HFFc6 (cell line): ENCODE measurements around the gene DEDD. TPM values are rescaled to one million over a fixed set of nuclear protein-coding genes. Genes with fewer than 3 reads are reported as not detected.

Experiments
- DNase-seq: peaks from one replicate; pipeline ENCODE4 v3.0.0-alpha.2; 2018
- H3K27ac Mint-ChIP-seq: 2 replicates; pipeline ENCODE4 v1.8.0; 2020; ENCODE audit warnings: mild to moderate bottlenecking, mixed read lengths
- H3K27me3 Mint-ChIP-seq: 2 replicates; pipeline ENCODE4 v1.8.0; 2021; ENCODE audit warnings: mild to moderate bottlenecking, moderate library complexity, mixed read lengths; ENCODE audit not compliant: insufficient read depth
- H3K36me3 Mint-ChIP-seq: 2 replicates; pipeline ENCODE4 v1.8.0; 2021; ENCODE audit warnings: low read depth, mixed read lengths
- H3K4me1 Mint-ChIP-seq: 2 replicates; pipeline ENCODE4 v1.8.0; 2020; ENCODE audit warnings: low read depth, mixed read lengths
- H3K4me3 Mint-ChIP-seq: 2 replicates; pipeline ENCODE4 v1.8.0; 2020; ENCODE audit warnings: mild to moderate bottlenecking, moderate library complexity, mixed read lengths
- H3K9me3 Mint-ChIP-seq: 2 replicates; pipeline ENCODE4 v1.8.0; 2020; ENCODE audit warnings: mild to moderate bottlenecking, mixed read lengths
- CTCF ChIP-seq: fragments of 200-600 bp; sonication (generic); IDR thresholded peaks from 2 replicates; pipeline ENCODE4 v1.5.0; 2021; ENCODE audit warnings: antibody characterized with exemption, mild to moderate bottlenecking
- total RNA-seq, 6 experiments: library from RNA; stranded (reverse); fragmentation: NEBNext Ultra II Directional; extraction: Animal tissue kit (Norgen Biotek cat#: 25700); gene quantifications; 2 replicates in 1 of 6; 3 replicates in 5 of 6; pipeline ENCODE4 v1.2.3, GENCODE V29; 2021

DEDD gene
- total RNA-seq, 6 experiments from 2014 or later = 29.8 to 39.2 (median 36.0) TPM

GRCh38 chr1:161091093-161091492, 41.4 kb downstream of the DEDD start:
- H3K27ac Mint-ChIP-seq = no peak overlapping the region
- no peak for TF ChIP-seq CTCF
- peaks cover 2% of the 10 kb centered on the region; the same call in 1 of the 2 replicates for H3K27me3 Mint-ChIP-seq
- DNase-seq = no peak
- peaks cover 43% of the 10 kb centered on the region for H3K4me1 Mint-ChIP-seq
- no peaks in the 10 kb centered on the region for H3K9me3 Mint-ChIP-seq
- H3K4me3 Mint-ChIP-seq = no peak overlapping the region
- no peaks in the 10 kb centered on the region for H3K36me3 Mint-ChIP-seq

GRCh38 chr1:161090617-161091016, 41.9 kb downstream of the DEDD start:
- no peak overlapping the region for H3K4me3 Mint-ChIP-seq
- H3K9me3 Mint-ChIP-seq = no peaks in the 10 kb centered on the region
- peaks cover 2% of the 10 kb centered on the region; the same call in 1 of the 2 replicates for H3K27me3 Mint-ChIP-seq
- no peaks in the 10 kb centered on the region for H3K36me3 Mint-ChIP-seq
- no peak for DNase-seq
- H3K27ac Mint-ChIP-seq = no peak overlapping the region
- H3K4me1 Mint-ChIP-seq = peaks cover 47% of the 10 kb centered on the region
- no peak for TF ChIP-seq CTCF

- Mint-ChIP-seq H3K9me3 (no peaks in the 10 kb centered on the region), H3K27me3 (peaks cover 2% of the 10 kb centered on the region; the same call in 1 of the 2 replicates), H3K4me3 (no peak overlapping the region), H3K36me3 (no peaks in the 10 kb centered on the region), H3K4me1 (peaks cover 54% of the 10 kb centered on the region), H3K27ac (no peak overlapping the region)
- DNase-seq = no peak
- TF ChIP-seq CTCF = no peak
These were observed 42.5 kb downstream of the DEDD start for GRCh38 chr1:161089938-161090337.

GRCh38 chr1:161089251-161089924, 43.1 kb downstream of the DEDD start, which contains the start of gene NECTIN4:
Gene NECTIN4, minus strand, starts transcription at chr1:161089558. Its CDS starts 262 bp downstream, at chr1:161089296.
- Mint-ChIP-seq H3K4me3 (no peak within 1 kb of the TSS), H3K4me1 (peaks cover 59% of the 10 kb centered on the region), H3K9me3 (no peaks in the 10 kb centered on the region), H3K27ac (peak within 1 kb of the TSS; percentile 40), H3K27me3 (peaks cover 2% of the 10 kb centered on the region; the same call in 1 of the 2 replicates), H3K36me3 (no peaks in the 10 kb centered on the region)
- TF ChIP-seq CTCF = no peak
- no peak for DNase-seq

- Mint-ChIP-seq H3K36me3 (no peaks in the 10 kb centered on the region), H3K9me3 (no peaks in the 10 kb centered on the region), H3K4me3 (no peak overlapping the region), H3K27ac (peak overlapping the region; percentile 40), H3K27me3 (peaks cover 2% of the 10 kb centered on the region; the same call in 1 of the 2 replicates), H3K4me1 (peaks cover 66% of the 10 kb centered on the region)
- TF ChIP-seq CTCF = no peak
- peak; percentile 37 for DNase-seq
These were observed 43.8 kb downstream of the DEDD start for GRCh38 chr1:161088587-161089110.
